HepG2 (cell line): Measurements from ENCODE around the gene SCGB1C1. TPM values are rescaled to one million over a fixed set of nuclear protein-coding genes. Genes with fewer than 3 reads are reported as not detected.

Experiments
- ATAC-seq: fragments of 200-7000 bp; cut with Tn5 transposase; 3 replicates; pipeline ENCODE4 v1.9.1; 2020; ENCODE audit warnings: mild to moderate bottlenecking, moderate library complexity
- BruUV-seq: library from RNA; stranded (reverse); fragments of 400-500 nt; replicated peaks from 2 replicates; lab custom pipeline; 2021; lab: Mats Ljungman, UMichigan
- CTCF ChIA-PET: fragments of 300-600 bp; formaldehyde crosslinking; extraction: SDS; loops from one replicate; lab custom pipeline; 2021; ENCODE audit warnings: low total read pairs, inconsistent platforms, low intra/inter-chr PET ratio; lab: Yijun Ruan, JAX
- POLR2A ChIA-PET: fragments of 350-600 bp; sonication (Branson Sonifier 250); formaldehyde crosslinking; loops from one replicate; lab custom pipeline; 2020; ENCODE audit warnings: antibody characterized with exemption, inconsistent platforms; lab: Yijun Ruan, JAX
- DNase-seq: peaks from one replicate; pipeline ENCODE4 v3.0.0-alpha.2; 2015; ENCODE audit warnings: low spot score
- FAIRE-seq: peaks from 3 replicates; lab custom pipeline; 2011; peaks lifted over from hg19 to GRCh38; lab: Jason Lieb, UNC
- H2AFZ ChIP-seq: one replicate; pipeline ENCODE4 v1.6.1; 2011; ENCODE audit warnings: low read length, inconsistent platforms
- H3K27ac ChIP-seq: fragments of 300-600 bp; 3 replicates; pipeline ENCODE4 v1.8.0; 2011; ENCODE audit warnings: mixed run types, mild to moderate bottlenecking, mixed read lengths, low read length, inconsistent platforms; ENCODE audit not compliant: insufficient read depth; ENCODE audit errors: extremely low read length
- H3K27me3 ChIP-seq, 2 experiments: fragments of 200-600 bp in 1 of 2; 2 replicates in 1 of 2; 3 replicates in 1 of 2; pipeline versions ENCODE4 v1.6.0 to v1.8.0; 2011; ENCODE audit warnings: low read length in 2 of 2, mild to moderate bottlenecking in 2 of 2, moderate library complexity in 2 of 2, inconsistent platforms in 1 of 2; ENCODE audit not compliant: insufficient read depth in 2 of 2, control insufficient read depth in 1 of 2
- H3K36me3 ChIP-seq, 2 experiments: fragments of 200-600 bp in 1 of 2; replicated peaks in 1 of 2; 2 replicates in 1 of 2; 3 replicates in 1 of 2; pipeline versions ENCODE4 v1.5.1 to v1.8.0; 2011; ENCODE audit warnings: low read length in 2 of 2, inconsistent platforms in 1 of 2; ENCODE audit not compliant: insufficient read depth in 2 of 2, control insufficient read depth in 1 of 2
- H3K4me1 ChIP-seq: 2 replicates; pipeline ENCODE4 v1.5.1; 2012; ENCODE audit warnings: low read length, inconsistent platforms; ENCODE audit not compliant: insufficient read depth
- H3K4me2 ChIP-seq: 2 replicates; pipeline ENCODE4 v1.6.0; 2011; ENCODE audit warnings: low read depth, low read length, inconsistent platforms
- H3K4me3 ChIP-seq, 3 experiments: fragments of 200-600 bp in 1 of 3; sonication (generic), shearing (Covaris generic) in 1 of 3; replicated peaks in 1 of 3; 2 replicates each; pipeline ENCODE4 v1.5.1; 2011 to 2016; ENCODE audit warnings: low read length in 3 of 3, inconsistent platforms in 2 of 3, low read depth in 2 of 3, mild to moderate bottlenecking in 2 of 3, control low read depth in 1 of 3, mixed read lengths in 1 of 3; ENCODE audit not compliant: insufficient read depth in 1 of 3
- H3K79me2 ChIP-seq: one replicate; pipeline ENCODE4 v1.6.1; 2011; ENCODE audit warnings: low read length, inconsistent platforms; ENCODE audit not compliant: insufficient read depth
- H3K9ac ChIP-seq: 2 replicates; pipeline ENCODE4 v1.6.0; 2011; ENCODE audit warnings: mild to moderate bottlenecking, low read depth, low read length, inconsistent platforms; ENCODE audit not compliant: insufficient read depth
- H3K9me3 ChIP-seq: 2 replicates; pipeline ENCODE4 v1.5.1; 2012; ENCODE audit warnings: mild to moderate bottlenecking, low read length
- H4K20me1 ChIP-seq: 2 replicates; pipeline ENCODE4 v1.6.0; 2011; ENCODE audit warnings: inconsistent platforms, mild to moderate bottlenecking, low read length, moderate library complexity; ENCODE audit not compliant: insufficient read depth
- DNMT3B ChIP-seq: conservative IDR thresholded peaks from 2 replicates; pipeline ENCODE4 v1.6.1; 2016; ENCODE audit warnings: missing biosample characterization, control low read depth
- E2F1 ChIP-seq: sonication (generic); formaldehyde crosslinking; IDR thresholded peaks from 2 replicates; pipeline ENCODE4 v1.5.0; 2020; ENCODE audit warnings: missing genetic modification reagents
- FOXP1 ChIP-seq, 2 experiments: fragments of 450-650 bp in 1 of 2; IDR thresholded peaks; 2 replicates each; pipeline ENCODE4 v1.6.1; 2017 to 2018; ENCODE audit warnings: antibody characterized with exemption in 1 of 2
- HOMEZ ChIP-seq: IDR thresholded peaks from 2 replicates; pipeline ENCODE4 v1.6.1; 2016; ENCODE audit warnings: low read depth
- KMT2B ChIP-seq: IDR thresholded peaks from 2 replicates; pipeline ENCODE4 v1.6.1; 2016; ENCODE audit warnings: missing genetic modification reagents, missing compliant biosample characterization
- MEIS1 ChIP-seq: sonication (generic); formaldehyde crosslinking; IDR thresholded peaks from 2 replicates; pipeline ENCODE4 v1.9.0; 2021; ENCODE audit warnings: mild to moderate bottlenecking, missing genetic modification reagents, moderate library complexity, borderline replicate concordance
- TCF7L2 ChIP-seq: IDR thresholded peaks from 2 replicates; pipeline ENCODE4 v1.6.1; 2011; ENCODE audit warnings: mild to moderate bottlenecking, low read depth, low read length, moderate library complexity
- ZNF160 ChIP-seq: sonication (generic); formaldehyde crosslinking; IDR thresholded peaks from 2 replicates; pipeline ENCODE4 v1.8.0; 2022; ENCODE audit warnings: mild to moderate bottlenecking, inconsistent platforms, missing genetic modification reagents
- ZNF34 ChIP-seq: sonication (generic); formaldehyde crosslinking; IDR thresholded peaks from 2 replicates; pipeline ENCODE4 v1.4.0; 2020; ENCODE audit warnings: mild to moderate bottlenecking, missing genetic modification reagents, borderline replicate concordance
- ZXDC ChIP-seq: sonication (generic); formaldehyde crosslinking; IDR thresholded peaks from 2 replicates; pipeline ENCODE4 v1.5.0; 2020; ENCODE audit warnings: mild to moderate bottlenecking, missing genetic modification reagents
- WGBS: methylation state at CpG from one replicate; pipeline ENCODE4 v1.1.6; 2017; ENCODE audit warnings: low lambda C conversion rate; 5-methylcytosine and 5-hydroxymethylcytosine counted together
- in situ Hi-C: cut with HindIII; loops from 2 replicates; pipeline ENCODE4 v1.10.0; 2017; ENCODE audit warnings: low pct_unique_long_range_greater_than_20kb; ENCODE audit not compliant: extremely low pct_ligation_motif_present
- intact Hi-C: fragments of 100-400 bp; cut with micrococcal nuclease; formaldehyde crosslinking; loops from one replicate; pipeline ENCODE4 v1.10.0; 2022; ENCODE audit not compliant: unreplicated experiment
- polyA plus RNA-seq, 8 experiments: library from polyadenylated mRNA; depleted of rRNA in 3 of 8; stranded (reverse) in 7 of 8; unstranded in 1 of 8; fragments of >200 nt; fragmentation: Illumina TruSeq in 4 of 8; extraction: Trizol in 4 of 8; gene quantifications; 2 replicates each; pipeline versions ENCODE4 v1.2.1 to v1.2.3, GENCODE V29; 2011 to 2016; ENCODE audit warnings: low read depth in 4 of 8, missing spikeins in 1 of 8, mixed read lengths in 1 of 8; ENCODE audit not compliant: insufficient read depth in 1 of 8
- total RNA-seq, 5 experiments: library from RNA; depleted of rRNA; stranded (reverse); fragments of >200 nt; fragmentation: Illumina TruSeq; extraction: Trizol; gene quantifications; 2 replicates each; pipeline ENCODE4 v1.2.3, GENCODE V29; 2016; ENCODE audit warnings: low read depth in 1 of 5

SCGB1C1 gene
- total and polyA plus RNA-seq, 2 of the 13 experiments (the other 11 are each of a cell fraction or from before 2014, with no cell fraction given) = not detected

GRCh38 chr11:230431-230830 lies 37.6 kb downstream of the SCGB1C1 start:
- Histone ChIP-seq H3K4me1 (peaks cover 19% of the 10 kb centered on the region), H3K9ac (no peak overlapping the region), H3K36me3 (peaks cover 0 to 1% of the 10 kb centered on the region in 2 experiments; a peak in 2 of 5 replicates), H3K4me2 (no peak overlapping the region), H2AFZ (no peak overlapping the region), H3K27me3 (no peaks in the 10 kb centered on the region; a peak in 1 of 5 replicates), H3K4me3 (no peak overlapping the region), H3K27ac (no peak overlapping the region), H4K20me1 (no peaks in the 10 kb centered on the region), H3K79me2 (peaks cover 2% of the 10 kb centered on the region), H3K9me3 (no peaks in the 10 kb centered on the region)
- in situ Hi-C loops (no loop called here), intact Hi-C loops (no loop called here)
- no peak for FAIRE-seq
- ATAC-seq = no peak
- POLR2A ChIA-PET = interaction anchor here (1.3 kb wide), 1 partner anchor 14 kb away, joined by 3 read pairs; no protein-coding TSS in a partner anchor
- no peak for DNase-seq
- CTCF ChIA-PET = no interaction called here
- BruUV-seq = no TSS peak
- TF ChIP-seq E2F1 = no peak
- TF ChIP-seq TCF7L2 = no peak
- no peak for TF ChIP-seq FOXP1 (IDR thresholded peaks at IDR 0.05)
- no peak for TF ChIP-seq FOXP1 (CRISPR knock-in tag; IDR thresholded peaks at IDR 0.05)
- TF ChIP-seq HOMEZ (CRISPR knock-in tag) = no peak
- no peak for TF ChIP-seq ZXDC (CRISPR knock-in tag)
- no peak for TF ChIP-seq ZNF34 (CRISPR knock-in tag)
- no peak for TF ChIP-seq KMT2B (CRISPR knock-in tag)
- TF ChIP-seq DNMT3B (CRISPR knock-in tag) = no peak
- TF ChIP-seq ZNF160 (CRISPR knock-in tag) = no peak
- no peak for TF ChIP-seq MEIS1 (CRISPR knock-in tag)
- WGBS = 97% methylated on average over 8 of the region's 10 CpGs
